ENCODE data around the gene GFOD2.
"Not testable (repeated sequence)": the region's sequence is repeated elsewhere in the genome, so short reads cannot be mapped to it uniquely, and the experiment has no call there.

GFOD2 gene

DNA sequence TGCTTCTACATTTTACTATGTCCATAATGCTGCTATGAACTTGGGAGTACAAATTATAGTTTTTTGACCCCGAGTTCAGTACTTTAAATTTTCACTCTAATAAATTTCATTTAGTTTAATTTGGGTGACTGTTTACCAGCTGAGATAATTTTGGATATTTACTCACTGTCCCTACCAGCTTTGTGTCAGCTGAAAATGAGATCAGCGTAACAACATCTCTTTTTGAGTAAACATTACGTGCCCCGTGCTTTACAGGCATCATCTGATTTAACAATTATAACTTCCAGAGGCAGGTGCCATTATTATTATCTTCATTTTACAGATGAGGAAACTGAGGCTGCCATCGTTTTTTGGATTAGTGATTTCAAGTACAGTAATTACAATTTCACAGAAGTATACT is 15.0 kb downstream of the GFOD2 start:
- no peak for DNase-seq (ENCODE audit: low read depth, low spot score)

DNA sequence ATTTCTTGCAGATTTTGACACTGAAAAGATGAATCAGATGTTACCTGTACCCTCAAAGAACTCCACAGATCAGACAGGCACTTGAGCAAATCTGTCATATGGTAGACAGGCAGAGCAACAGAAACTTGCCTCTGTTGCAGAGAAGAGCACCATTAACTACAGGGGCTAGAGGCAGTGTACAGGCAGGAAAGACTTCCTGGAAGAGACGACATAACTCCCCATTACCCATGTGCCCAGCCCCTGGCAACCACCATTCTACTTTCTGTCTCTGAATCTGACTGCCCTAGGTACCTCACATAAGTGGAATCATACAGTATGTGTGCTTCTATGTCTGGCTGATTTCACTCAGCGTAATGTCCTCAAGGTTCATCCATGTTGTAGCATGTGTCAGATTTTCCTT is 15.5 kb downstream of the GFOD2 start:
- no peak for DNase-seq (ENCODE audit: low read depth, low spot score)

DNA sequence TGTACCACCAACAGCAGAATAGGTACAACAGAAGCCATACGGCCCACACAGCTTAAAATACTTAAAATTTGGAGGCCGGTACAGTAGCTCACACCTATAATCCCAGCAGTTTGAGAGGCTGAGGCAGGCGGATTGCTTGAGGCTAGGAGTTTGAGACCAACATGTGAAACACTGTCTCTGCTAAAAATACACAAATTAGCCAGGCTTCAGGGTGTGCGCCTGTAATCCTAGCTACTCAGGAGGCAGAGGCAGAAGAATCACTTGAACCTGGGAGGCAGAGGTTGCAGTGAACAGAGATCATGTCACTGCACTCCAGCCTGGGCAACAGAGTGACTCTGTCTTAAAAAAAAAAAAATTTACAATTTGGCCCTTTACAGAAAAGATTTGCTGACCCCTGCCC is 17.0 kb downstream of the GFOD2 start:
- peak; percentile 6 for DNase-seq (ENCODE audit: low read depth, low spot score)

DNA sequence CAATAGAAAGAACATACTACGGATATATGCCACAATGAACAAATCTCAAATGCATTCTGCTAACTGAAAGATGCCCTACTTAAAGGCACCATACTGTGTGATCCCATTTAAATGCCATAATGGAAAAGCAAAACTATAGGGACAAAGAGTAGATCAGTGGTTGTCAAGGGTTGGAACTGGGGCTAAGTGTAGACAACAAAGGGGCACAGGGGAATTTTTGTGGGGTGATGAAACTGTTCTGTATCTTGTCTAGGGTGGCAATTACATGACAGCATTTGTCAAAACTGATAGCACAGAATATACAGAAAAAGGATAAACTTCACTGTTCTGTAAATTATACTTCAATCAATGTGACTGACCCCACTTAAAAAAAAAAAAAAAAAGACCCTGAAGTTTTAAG is 17.7 kb downstream of the GFOD2 start:
- no peak for DNase-seq (ENCODE audit: low read depth, low spot score)

DNA sequence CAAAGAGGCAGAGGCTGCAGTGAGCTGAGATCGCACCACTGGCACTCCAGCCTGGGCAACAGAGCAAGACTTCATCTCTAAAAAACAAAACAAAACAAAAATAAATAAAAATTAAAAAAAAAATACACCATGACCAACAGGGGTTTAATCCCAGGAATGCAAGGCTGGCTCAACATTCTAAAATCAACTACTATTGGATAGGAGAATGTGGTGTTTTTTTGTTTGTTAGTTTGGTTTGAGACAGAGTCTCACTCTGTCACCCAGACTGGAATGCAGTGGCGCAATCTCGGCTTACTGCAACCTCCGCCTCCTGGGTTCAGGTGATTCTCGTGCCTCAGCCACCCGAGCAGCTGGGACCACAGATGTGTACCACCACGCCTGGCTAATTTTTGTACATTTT is 19.9 kb downstream of the GFOD2 start:
- DNase-seq (ENCODE audit: low read depth, low spot score) = no peak

DNA sequence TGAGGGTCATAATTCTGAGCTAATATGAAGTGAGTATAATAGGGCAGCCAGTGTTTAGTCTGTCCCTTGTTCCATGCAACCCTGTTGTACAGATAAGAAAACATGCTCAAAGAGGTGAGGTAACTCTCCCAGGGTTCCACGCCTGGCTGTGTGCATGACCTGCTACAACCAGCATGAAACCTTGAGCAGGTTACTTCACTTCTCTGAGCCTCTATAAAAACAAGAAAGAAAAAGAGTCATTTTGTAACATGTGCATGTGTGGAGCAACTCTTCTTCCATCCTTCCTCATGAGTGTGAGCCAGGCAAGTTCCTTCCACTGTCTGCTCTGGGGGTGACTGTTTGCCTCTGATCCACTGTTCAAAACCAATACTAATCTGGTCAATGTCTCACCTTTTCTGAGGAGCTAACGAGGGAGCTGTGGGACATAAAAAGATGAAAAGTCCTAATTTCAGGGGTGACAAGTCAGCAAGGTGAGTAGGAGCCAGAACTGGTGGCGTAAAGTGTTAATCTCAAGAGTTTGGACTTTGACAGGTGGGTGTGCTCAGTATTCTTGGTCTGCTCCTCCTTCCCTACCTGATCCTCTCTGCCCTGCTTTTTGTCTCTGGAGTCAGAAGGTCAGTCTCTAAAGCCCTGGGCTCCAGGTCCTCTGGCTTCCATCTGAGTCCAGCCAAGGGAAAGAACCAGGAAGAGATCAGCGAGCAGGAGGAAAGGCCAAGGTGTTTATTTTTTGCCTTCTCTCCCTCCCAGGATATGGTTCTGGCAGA is 21.5 kb downstream of the GFOD2 start:
- no peak for DNase-seq (ENCODE audit: low read depth, low spot score)

DNA sequence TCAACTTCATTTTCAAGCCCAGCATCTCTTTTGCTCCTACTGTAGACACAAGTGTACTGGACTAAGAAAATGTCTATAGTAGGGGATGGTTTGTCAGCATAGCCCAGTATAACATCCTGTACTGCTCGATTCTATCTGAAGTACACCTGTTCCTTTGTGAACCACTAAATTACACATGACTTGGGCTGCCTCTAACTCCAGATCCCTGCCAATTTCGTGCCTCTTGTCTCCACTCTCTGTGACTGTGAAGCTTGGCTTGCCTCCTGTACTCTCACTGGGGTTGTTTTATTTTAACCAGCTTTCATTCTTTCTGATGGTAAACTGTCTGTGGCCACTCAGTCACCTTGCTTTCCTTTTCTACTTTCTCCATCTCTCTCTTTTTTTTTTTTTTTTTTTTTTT is 24.5 kb downstream of the GFOD2 start:
- no peak for DNase-seq (ENCODE audit: low read depth, low spot score)

DNA sequence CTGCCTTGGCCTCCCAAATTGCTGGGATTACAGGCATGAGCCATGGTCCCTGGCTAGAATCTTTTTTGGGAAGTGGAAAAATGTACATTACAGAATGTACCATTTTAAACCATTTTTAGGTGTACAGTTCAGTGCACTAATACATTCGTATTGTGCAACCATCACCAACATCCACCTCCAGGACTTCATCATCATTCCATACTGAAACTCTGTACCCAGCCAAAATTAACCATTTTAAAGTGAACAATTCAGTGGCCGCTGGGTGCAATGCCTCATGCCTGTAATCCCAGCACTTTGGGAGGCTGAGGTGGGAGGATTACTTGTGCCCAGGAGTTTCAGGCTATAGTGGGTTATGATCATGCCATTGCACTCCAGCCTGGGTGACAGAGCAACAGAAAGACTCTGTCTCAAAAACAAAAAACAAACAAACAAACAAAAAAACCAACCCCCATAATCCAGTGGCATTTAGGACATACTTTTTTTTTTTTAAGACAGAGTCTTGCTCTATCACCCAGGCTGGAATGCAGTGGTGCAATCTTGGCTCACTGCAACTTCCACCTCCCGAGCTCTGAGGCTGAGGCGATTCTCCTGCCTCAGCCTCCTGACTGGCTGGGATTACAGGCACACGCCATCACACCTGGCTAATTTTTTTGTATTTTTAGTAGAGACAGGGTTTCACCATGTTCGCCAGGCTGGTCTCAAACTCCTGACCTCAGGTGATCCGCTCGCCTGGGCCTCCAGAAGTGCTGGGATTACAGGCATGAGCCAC is 25.4 kb downstream of the GFOD2 start:
- not testable (repeated sequence) for DNase-seq (ENCODE audit: low read depth, low spot score)

DNA sequence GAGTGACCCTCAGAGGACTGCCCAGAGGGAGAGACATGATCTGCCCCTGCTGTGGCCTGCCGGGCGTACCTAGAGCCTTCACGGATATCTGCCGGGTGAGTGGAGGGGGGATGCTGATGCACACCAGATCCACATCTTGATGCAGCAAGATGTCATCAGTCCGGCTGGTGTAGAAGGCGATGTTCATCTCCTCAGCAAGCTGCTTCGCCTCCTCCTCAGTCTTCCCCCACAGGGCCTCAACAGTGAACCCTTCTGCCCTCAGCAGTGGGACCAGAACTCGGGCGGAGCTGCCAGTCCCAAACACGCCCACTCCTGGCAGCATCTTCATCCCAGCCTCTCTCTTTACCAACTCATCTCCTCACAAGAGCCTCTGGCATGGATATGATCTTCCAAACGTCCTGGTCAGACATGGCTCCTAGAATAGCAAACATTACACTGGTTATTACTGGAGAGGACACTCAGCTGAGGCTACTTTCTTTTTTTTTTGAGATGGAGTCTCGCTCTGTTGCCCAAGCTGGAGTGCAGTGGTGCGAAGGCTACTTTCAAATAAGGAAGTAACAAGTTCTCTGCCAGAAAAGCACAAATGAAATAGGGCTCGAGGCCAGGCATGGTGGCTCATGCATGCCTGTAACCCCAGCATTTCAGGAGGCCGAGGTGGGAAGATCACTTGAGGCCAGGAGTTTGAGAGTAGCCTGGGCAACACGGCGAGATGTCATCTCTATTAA is 33.6 kb downstream of the GFOD2 start:
- DNase-seq (ENCODE audit: low read depth, low spot score) = no peak

DNA sequence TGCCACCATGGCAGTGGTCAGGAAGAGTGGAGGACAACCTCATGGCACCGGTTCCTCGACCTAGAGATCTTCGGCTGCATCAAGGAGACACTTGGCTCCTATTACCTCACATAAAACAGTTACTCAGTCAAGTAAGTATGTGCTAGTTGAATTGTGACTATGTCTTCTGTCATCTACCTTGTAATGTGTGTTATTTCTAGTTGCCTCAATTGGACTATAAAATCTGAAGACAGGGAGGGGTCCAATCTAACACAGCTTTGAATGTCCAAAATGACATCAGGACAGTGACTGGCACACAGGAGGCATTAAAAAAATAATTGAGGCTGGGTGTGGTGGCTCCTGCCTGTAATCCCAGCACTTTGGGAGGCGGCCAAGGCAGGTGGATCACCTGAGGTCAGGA is 35.3 kb downstream of the GFOD2 start:
- no peak for DNase-seq (ENCODE audit: low read depth, low spot score)

DNA sequence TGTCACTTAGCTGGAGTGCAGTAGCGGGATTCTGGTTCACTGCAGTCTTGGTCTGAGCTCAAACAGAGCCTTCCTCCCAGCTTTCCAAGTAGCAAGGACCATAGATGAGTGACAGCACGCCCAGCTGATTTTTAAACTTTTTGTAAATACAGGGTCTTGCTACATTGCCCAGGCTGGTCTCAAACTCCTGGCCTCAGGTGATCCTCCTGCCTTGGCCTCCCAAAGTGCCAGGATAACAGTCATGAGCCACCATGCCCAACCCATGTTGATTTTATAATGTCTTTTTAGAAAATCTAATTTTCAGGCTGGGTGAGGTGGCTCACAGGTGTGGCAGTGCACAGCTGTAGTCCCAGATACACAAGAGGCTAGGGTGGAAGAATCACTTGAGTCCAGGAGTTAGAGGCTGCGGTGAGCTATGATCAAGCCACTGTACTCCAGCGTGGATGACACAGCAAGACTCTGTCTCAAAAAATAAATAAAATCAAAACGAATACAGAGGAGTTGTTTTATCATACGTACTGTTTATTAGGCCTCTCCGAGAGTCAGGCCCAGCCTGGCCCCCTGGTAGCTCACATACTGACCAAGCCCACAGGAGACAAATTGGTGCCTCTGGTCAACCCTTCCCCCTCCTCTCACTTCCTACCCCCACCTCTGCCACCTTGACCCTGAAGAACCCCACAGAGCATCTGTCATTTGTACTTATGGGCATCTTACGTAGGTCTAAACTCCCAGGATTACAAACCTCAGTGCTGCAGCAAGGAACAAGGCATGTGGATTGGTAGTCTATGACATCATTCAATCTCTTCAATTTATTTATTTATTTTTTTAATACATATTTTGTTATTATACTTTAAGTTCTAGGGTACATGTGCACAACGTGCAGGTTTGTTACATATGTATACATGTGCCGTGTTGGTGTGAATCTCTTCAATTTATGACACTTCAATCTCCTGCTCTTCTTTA is 38.9 kb downstream of the GFOD2 start:
- no peak for DNase-seq (ENCODE audit: low read depth, low spot score)

DNA sequence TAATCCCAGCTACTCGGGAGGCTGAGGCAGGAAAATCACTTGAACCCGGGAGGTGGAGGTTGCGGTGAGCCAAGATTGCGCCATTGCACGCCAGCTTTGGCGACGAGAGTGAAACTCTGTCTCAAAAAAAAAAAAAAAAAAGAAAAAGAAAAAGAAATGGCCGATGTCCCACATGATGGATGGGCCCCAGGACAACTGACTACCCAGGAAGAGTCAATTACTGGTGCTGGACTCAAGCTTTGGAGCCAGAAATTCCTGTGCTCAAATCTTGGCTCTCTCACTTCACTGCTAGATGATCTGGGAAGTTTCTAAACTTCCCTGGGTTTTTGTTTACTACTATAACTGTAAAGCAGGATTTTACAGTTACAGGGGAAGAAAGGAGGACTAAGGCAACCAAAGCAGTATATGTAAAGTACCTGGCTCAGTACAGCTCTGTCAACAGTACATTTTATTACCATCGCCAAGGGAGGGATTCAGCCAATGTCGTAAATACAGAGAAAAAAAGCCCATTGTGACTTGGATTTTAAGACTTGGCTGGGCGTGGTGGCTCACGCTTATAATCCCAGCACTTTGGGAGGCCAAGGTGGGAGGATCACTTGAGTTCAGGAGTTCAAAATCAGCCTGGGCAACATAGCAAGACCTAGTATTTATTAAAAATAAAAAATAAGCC is 40.6 kb downstream of the GFOD2 start:
- DNase-seq (ENCODE audit: low read depth, low spot score) = no peak

DNA sequence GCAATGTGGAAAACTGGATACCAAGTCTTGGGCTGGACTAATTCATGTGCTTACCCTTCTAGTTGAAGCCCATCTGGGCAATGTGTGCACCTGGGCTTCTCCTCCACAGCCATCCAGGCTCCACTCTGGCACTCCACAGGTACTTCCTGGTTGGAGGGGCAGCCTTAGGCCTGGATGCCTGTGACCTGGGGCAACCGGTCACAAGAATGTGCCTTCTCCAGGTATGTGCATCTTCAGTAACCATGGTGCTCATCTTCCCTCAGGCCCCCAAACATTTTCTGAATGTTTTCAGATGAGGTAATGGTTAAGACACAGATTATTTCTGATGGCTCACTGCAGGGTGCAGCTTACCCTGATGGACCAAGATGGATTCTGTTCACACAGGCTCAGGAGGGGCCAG is 41.4 kb downstream of the GFOD2 start:
- DNase-seq (ENCODE audit: low read depth, low spot score) = peak; percentile 84

DNA sequence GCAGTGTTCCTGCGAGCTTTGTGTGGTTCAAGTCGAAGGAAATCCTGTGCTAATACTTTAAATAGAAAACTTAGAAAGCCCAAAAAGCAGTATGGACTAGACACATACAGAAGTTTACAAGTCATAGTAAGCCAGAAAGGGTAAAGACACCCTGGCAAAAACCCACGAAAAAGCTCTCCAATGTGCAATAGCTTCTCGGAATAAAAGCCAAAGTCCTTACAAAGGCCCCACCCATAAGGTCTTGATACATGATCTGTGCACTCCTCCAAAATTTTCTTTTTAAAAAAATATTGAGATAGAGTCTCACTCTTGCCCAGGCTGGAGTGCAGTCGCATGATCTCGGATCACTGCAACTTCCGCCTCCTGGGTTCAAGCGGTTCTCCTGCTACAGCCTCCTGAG is 42.2 kb downstream of the GFOD2 start:
- DNase-seq (ENCODE audit: low read depth, low spot score) = no peak

DNA sequence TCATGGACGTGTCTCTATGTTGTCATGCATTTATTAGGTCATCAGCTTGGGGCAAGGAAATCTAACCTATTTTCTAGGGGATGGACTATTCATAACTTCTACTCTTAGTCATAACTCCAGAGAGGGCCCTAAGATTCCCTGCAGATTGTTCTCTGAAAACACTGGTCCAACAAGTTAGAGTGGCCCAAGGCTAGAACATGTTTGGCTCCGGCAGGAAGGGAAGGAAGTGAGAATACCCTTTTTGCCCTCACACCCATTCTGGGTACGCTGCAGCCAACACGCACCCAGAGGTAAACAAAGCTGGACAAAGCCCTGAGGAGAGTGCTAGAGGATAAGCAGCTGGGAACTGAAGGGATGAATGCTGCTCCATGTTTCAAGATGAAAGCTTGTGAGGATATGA is 42.6 kb downstream of the GFOD2 start:
- no peak for DNase-seq (ENCODE audit: low read depth, low spot score)

DNA sequence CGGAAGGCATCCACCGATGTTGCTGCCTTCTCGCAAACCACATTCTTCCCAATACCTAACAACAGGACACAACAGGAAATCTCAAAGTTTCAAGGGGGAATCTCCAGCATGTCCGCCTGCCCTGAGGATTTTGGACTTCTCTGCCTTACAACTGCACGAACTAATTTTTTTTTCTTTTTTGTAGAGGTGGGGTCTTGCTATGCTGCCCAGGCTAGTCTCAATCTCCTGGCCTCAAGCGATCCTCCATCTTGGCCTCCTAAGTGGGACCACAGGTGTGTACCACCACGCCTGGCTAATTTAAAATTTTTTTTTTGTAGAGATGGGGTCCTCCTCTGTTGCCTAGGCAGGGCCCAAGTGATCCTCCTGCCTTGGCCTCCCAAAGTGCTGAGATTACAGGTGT is 43.1 kb downstream of the GFOD2 start:
- no peak for DNase-seq (ENCODE audit: low read depth, low spot score)

DNA sequence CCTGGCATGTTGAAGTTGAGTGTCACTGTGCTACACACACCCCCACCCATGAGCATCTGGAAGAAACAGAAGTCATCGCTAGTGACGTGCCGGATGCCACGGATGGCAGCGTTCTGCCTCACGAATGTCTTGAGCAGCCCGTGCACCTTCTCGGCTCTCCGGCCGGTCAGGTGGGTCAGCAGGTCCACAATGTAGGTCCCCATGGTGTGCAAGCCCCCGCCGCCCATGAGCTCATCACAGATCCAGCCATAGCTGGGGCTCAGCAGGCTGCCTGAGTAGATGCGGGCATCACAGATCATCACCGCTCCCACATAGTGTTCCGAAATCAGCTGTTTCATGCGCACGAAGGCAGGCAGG is 43.6 kb downstream of the GFOD2 start:
- DNase-seq (ENCODE audit: low read depth, low spot score) = no peak

DNA sequence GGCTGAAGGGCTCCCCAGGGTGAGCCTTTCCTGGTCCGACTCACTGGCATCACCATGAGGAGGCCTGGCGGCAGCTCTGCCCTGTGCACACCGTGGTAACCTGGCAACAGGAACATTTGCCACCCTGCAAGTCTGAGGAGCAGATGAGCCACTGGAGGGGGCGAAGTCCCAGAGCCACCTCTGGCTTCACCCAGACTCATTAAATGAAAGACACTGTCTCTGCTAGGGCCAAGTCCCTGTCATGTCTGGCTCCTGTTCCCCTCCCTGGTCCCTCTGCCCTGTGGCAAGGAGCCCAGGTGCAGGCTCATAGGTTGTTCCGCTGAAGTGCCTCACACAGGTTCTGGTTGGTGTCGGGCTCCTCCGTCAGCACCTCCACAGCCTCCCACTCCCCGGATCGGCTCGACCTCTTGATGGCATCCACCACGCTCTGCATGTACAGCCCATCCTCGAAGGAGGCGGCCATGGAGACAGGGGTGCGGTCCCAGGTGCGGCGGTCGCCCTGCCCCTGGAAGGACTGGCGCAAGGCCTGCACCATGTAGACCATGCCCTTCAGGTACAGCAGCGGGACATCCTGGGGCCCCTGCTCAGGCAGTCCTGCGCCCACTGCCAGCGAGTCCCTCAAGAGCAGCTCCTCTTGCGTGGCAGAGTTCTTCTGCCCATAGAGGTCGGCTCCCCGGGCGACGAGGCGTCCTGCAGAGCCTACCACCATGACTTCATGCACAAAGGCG is 44.1 kb downstream of the GFOD2 start:
- DNase-seq (ENCODE audit: low read depth, low spot score) = no peak

DNA sequence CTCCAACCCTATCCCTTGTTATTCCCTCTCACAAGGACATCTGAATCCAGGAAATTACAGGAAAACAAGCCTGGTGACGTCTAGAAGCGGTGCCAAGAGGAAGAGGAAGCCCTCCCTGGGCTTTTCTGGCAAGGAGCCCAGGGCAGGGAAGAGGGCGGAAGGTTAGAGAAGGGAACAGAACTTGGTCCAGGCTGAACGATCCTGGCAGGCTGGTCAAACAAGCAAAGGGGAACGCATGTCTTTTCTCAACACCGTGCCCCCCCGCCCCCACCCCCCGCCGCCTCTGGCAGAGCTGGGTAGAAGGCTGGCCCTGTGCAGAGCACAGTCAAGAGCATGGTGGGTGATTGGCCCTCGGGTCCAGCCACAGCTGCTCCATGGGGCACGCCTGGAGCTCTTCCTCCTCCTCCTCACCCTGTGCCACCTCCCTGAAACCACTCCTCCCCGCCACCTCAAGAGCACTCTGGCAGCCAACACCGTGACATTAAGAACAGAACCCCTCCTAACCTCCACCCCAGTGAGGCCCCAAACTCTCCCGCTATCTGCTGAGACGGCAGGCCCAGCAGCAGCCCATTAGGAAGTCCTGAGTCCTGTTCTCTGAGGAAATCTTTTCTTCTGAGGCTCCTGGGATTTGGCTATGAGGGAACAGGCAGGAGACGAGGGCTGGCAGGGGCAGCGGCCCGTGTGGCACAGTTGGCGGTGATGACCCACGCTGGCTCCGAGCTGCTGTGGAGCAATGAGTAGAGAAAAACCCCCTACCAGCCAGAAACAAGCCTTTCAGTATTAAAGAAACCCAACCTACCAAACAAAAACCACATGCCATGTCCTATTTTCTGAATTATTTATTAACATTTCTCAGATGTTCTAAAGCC is 45.2 kb downstream of the GFOD2 start:
- no peak for DNase-seq (ENCODE audit: low read depth, low spot score)
